IMR-90 (cell line): Measurements from ENCODE around the gene RRP1. TPM values are rescaled to one million over a fixed set of nuclear protein-coding genes. Genes with fewer than 3 reads are reported as not detected.

ENCODE experiments used
- ATAC-seq: fragments of 200-7000 bp; cut with Tn5 transposase; 2 replicates; pipeline ENCODE4 v1.9.1; 2020; ENCODE audit warnings: low read depth, mild to moderate bottlenecking, moderate library complexity
- BruUV-seq: library from RNA; stranded (reverse); fragments of 400-500 nt; replicated peaks from 2 replicates; lab custom pipeline; 2021; lab: Mats Ljungman, UMichigan
- CTCF ChIA-PET: fragments of 300-600 bp; formaldehyde crosslinking; extraction: SDS; loops from one replicate; lab custom pipeline; 2021; ENCODE audit warnings: antibody characterized with exemption; lab: Yijun Ruan, JAX
- POLR2A ChIA-PET: fragments of 300-600 bp; sonication (Branson Sonifier 250); formaldehyde crosslinking; loops from one replicate; lab custom pipeline; 2022; ENCODE audit warnings: antibody characterized with exemption; ENCODE audit not compliant: unreplicated experiment; lab: Charles Lee
- DNase-seq: peaks from one replicate; pipeline ENCODE4 v3.0.0; 2013
- H2AFZ ChIP-seq: replicated peaks from 2 replicates; pipeline ENCODE3; 2013; ENCODE audit warnings: low read length, mild to moderate bottlenecking; ENCODE audit not compliant: poor library complexity
- H2AK5ac ChIP-seq: 2 replicates; pipeline ENCODE4 v1.6.1; 2013; ENCODE audit warnings: low read depth, low read length, inconsistent platforms
- H2AK9ac ChIP-seq: replicated peaks from 2 replicates; pipeline ENCODE3; 2013; ENCODE audit warnings: mild to moderate bottlenecking, low read depth, low read length, moderate library complexity; ENCODE audit not compliant: poor library complexity
- H2BK120ac ChIP-seq: 2 replicates; pipeline ENCODE4 v1.6.1; 2013; ENCODE audit warnings: low read depth, low read length, inconsistent platforms
- H2BK15ac ChIP-seq: 3 replicates; pipeline ENCODE4 v1.6.1; 2013; ENCODE audit warnings: low read depth, low read length, inconsistent platforms
- H2BK20ac ChIP-seq: 2 replicates; pipeline ENCODE4 v1.6.1; 2013; ENCODE audit warnings: low read depth, mild to moderate bottlenecking, inconsistent platforms, low read length, moderate library complexity
- H2BK5ac ChIP-seq: 2 replicates; pipeline ENCODE4 v1.6.1; 2013; ENCODE audit warnings: mild to moderate bottlenecking, low read depth, low read length, inconsistent platforms; ENCODE audit not compliant: poor library complexity, severe bottlenecking
- H3K14ac ChIP-seq: replicated peaks from 2 replicates; pipeline ENCODE4 v1.6.1; 2013; ENCODE audit warnings: low read depth, low read length, inconsistent platforms
- H3K18ac ChIP-seq: 2 replicates; pipeline ENCODE4 v1.6.1; 2013; ENCODE audit warnings: low read depth, low read length, control low read depth
- H3K23ac ChIP-seq: 2 replicates; pipeline ENCODE4 v1.6.1; 2013; ENCODE audit warnings: low read depth, low read length, inconsistent platforms
- H3K27ac ChIP-seq: 2 replicates; pipeline ENCODE4 v1.5.1; 2013; ENCODE audit warnings: mild to moderate bottlenecking, control low read depth, low read length; ENCODE audit not compliant: insufficient read depth
- H3K27me3 ChIP-seq: 2 replicates; pipeline ENCODE4 v1.6.1; 2013; ENCODE audit warnings: low read length; ENCODE audit not compliant: control insufficient read depth, insufficient read depth
- H3K36me3 ChIP-seq: 2 replicates; pipeline ENCODE4 v1.6.1; 2013; ENCODE audit warnings: low read length, mixed read lengths; ENCODE audit not compliant: control insufficient read depth, insufficient read depth
- H3K4ac ChIP-seq: 2 replicates; pipeline ENCODE4 v1.6.1; 2013; ENCODE audit warnings: low read depth, low read length, inconsistent platforms
- H3K4me1 ChIP-seq: 2 replicates; pipeline ENCODE4 v1.6.1; 2013; ENCODE audit warnings: low read length, mixed read lengths; ENCODE audit not compliant: control insufficient read depth, insufficient read depth
- H3K4me2 ChIP-seq: 2 replicates; pipeline ENCODE4 v1.6.1; 2013; ENCODE audit warnings: low read depth, mild to moderate bottlenecking, control low read depth, low read length, moderate library complexity
- H3K4me3 ChIP-seq: 2 replicates; pipeline ENCODE4 v1.5.1; 2013; ENCODE audit warnings: low read depth, mild to moderate bottlenecking, control low read depth, low read length, moderate library complexity; ENCODE audit not compliant: insufficient read depth
- H3K56ac ChIP-seq: 2 replicates; pipeline ENCODE4 v1.6.1; 2013; ENCODE audit warnings: low read length, inconsistent platforms; ENCODE audit not compliant: insufficient read depth; ENCODE audit errors: extremely low read depth
- H3K79me1 ChIP-seq, 2 experiments: 2 replicates each; pipeline ENCODE4 v1.6.1; 2013; ENCODE audit warnings: low read length in 2 of 2, inconsistent platforms in 1 of 2, low read depth in 1 of 2
- H3K9ac ChIP-seq: 2 replicates; pipeline ENCODE4 v1.6.1; 2013; ENCODE audit warnings: low read depth, low read length, control low read depth
- H3K9me1 ChIP-seq: 2 replicates; pipeline ENCODE4 v1.6.1; 2013; ENCODE audit warnings: low read length, inconsistent platforms; ENCODE audit not compliant: insufficient read depth
- H3K9me3 ChIP-seq: 2 replicates; pipeline ENCODE4 v1.6.1; 2013; ENCODE audit warnings: low read length; ENCODE audit not compliant: control insufficient read depth, insufficient read depth
- H4K20me1 ChIP-seq: 2 replicates; pipeline ENCODE4 v1.6.1; 2013; ENCODE audit warnings: low read length, inconsistent platforms; ENCODE audit not compliant: insufficient read depth
- H4K5ac ChIP-seq: 2 replicates; pipeline ENCODE4 v1.6.1; 2013; ENCODE audit warnings: mild to moderate bottlenecking, low read depth, low read length, control low read depth
- H4K8ac ChIP-seq, 2 experiments: 2 replicates each; pipeline ENCODE4 v1.6.1; 2013; ENCODE audit warnings: low read depth in 2 of 2, low read length in 2 of 2, control low read depth in 1 of 2, inconsistent platforms in 1 of 2
- H4K91ac ChIP-seq: 2 replicates; pipeline ENCODE4 v1.6.1; 2013; ENCODE audit warnings: low read depth, low read length, inconsistent platforms; ENCODE audit not compliant: insufficient read depth
- BHLHE40 ChIP-seq: fragments of 150-350 bp; IDR thresholded peaks from 2 replicates; pipeline ENCODE4 v1.6.1; 2016; ENCODE audit warnings: mild to moderate bottlenecking, low read depth, low read length
- CEBPB ChIP-seq: IDR thresholded peaks from 2 replicates; pipeline ENCODE4 v1.6.1; 2012; ENCODE audit warnings: low read depth, low read length, improper control_type of control experiment
- CHD1 ChIP-seq: IDR thresholded peaks from 2 replicates; pipeline ENCODE4 v1.6.1; 2012; ENCODE audit warnings: low read depth, low read length, improper control_type of control experiment
- FOS ChIP-seq: fragments of 150-350 bp; IDR thresholded peaks from 2 replicates; pipeline ENCODE4 v1.6.1; 2016; ENCODE audit warnings: low read depth, low read length
- MAFK ChIP-seq: IDR thresholded peaks from 2 replicates; pipeline ENCODE4 v1.6.1; 2012; ENCODE audit warnings: low read depth, low read length, improper control_type of control experiment
- MAZ ChIP-seq: IDR thresholded peaks from 2 replicates; pipeline ENCODE4 v1.6.1; 2012; ENCODE audit warnings: low read depth, mild to moderate bottlenecking, low read length, improper control_type of control experiment, moderate library complexity, borderline replicate concordance
- MXI1 ChIP-seq: IDR thresholded peaks from 2 replicates; pipeline ENCODE4 v1.6.1; 2012; ENCODE audit warnings: low read depth, mild to moderate bottlenecking, low read length, moderate library complexity, borderline replicate concordance
- NFE2L2 ChIP-seq: fragments of 150-350 bp; IDR thresholded peaks from 2 replicates; pipeline ENCODE4 v1.6.1; 2016; ENCODE audit warnings: low read depth, mild to moderate bottlenecking, low read length
- POLR2A ChIP-seq: IDR thresholded peaks from 2 replicates; pipeline ENCODE4 v1.6.1; 2012; ENCODE audit warnings: mild to moderate bottlenecking, low read depth, low read length
- RAD21 ChIP-seq: IDR thresholded peaks from 2 replicates; pipeline ENCODE4 v1.6.1; 2012; ENCODE audit warnings: low read length, improper control_type of control experiment
- RCOR1 ChIP-seq: IDR thresholded peaks from 2 replicates; pipeline ENCODE4 v1.6.1; 2012; ENCODE audit warnings: mild to moderate bottlenecking, low read length, improper control_type of control experiment; ENCODE audit not compliant: insufficient replicate concordance
- RFX5 ChIP-seq: IDR thresholded peaks from 2 replicates; pipeline ENCODE4 v1.8.0; 2012; ENCODE audit warnings: low read depth, mild to moderate bottlenecking, low read length, moderate library complexity
- SMC3 ChIP-seq: fragments of 150-350 bp; IDR thresholded peaks from 2 replicates; pipeline ENCODE4 v1.6.1; 2016; ENCODE audit warnings: low read depth, mild to moderate bottlenecking, antibody characterized with exemption, low read length, moderate library complexity
- WGBS, 2 experiments: methylation state at CpG; one replicate each; pipeline versions ENCODE4 v1.1.5 to v1.1.7; 2013; ENCODE audit warnings: missing lambda C conversion rate in 2 of 2; ENCODE audit not compliant: insufficient read length in 1 of 2; ENCODE audit errors: extremely low coverage in 2 of 2; 5-methylcytosine and 5-hydroxymethylcytosine counted together
- dilution Hi-C: fragments of 300-500 bp; cut with HindIII; formaldehyde crosslinking; loops from one replicate; pipeline ENCODE4 v1.14.3; 2018; ENCODE audit warnings: low sequenced_read_pairs; ENCODE audit not compliant: unreplicated experiment
- in situ Hi-C: fragments of 300-500 bp; cut with MboI; formaldehyde crosslinking; loops from 3 replicates; pipeline ENCODE4 v1.14.3; 2019; ENCODE audit warnings: low sequenced_read_pairs, inconsistent platforms, mixed read lengths
- intact Hi-C: fragments of 100-400 bp; cut with micrococcal nuclease; formaldehyde crosslinking; loops from 2 replicates; pipeline ENCODE4 v1.10.0; 2022
- polyA plus RNA-seq, 3 experiments: library from polyadenylated mRNA; depleted of rRNA; stranded (reverse); fragments of >200 nt; gene quantifications; 2 replicates each; pipeline ENCODE4 v1.2.3, GENCODE V29; 2012; ENCODE audit warnings: low replicate concordance in 1 of 3
- total RNA-seq: library from RNA; depleted of rRNA; stranded (reverse); fragments of >200 nt; gene quantifications from 2 replicates; pipeline ENCODE4 v1.2.3, GENCODE V29; 2012
- TF ChIP-seq, protein P1 (sequence below): conservative IDR thresholded peaks from 2 replicates; pipeline ENCODE4 v1.5.1; 2012; ENCODE audit warnings: mild to moderate bottlenecking, low read depth, low read length, improper control_type of control experiment
- TF ChIP-seq, protein P2 (sequence below): fragments of 150-350 bp; IDR thresholded peaks from 2 replicates; pipeline ENCODE4 v1.6.1; 2016; ENCODE audit warnings: low read depth, mild to moderate bottlenecking, low read length, moderate library complexity, borderline replicate concordance
- TF ChIP-seq, protein P3 (sequence below): fragments of 150-350 bp; IDR thresholded peaks from 2 replicates; pipeline ENCODE4 v1.6.1; 2017; ENCODE audit warnings: mild to moderate bottlenecking, antibody characterized with exemption, low read length, low read depth

The RRP1 gene
- total and polyA plus RNA-seq, 2 of the 4 experiments (the other 2 are of a cell fraction), result 20.2 to 23.3 TPM

DNA sequence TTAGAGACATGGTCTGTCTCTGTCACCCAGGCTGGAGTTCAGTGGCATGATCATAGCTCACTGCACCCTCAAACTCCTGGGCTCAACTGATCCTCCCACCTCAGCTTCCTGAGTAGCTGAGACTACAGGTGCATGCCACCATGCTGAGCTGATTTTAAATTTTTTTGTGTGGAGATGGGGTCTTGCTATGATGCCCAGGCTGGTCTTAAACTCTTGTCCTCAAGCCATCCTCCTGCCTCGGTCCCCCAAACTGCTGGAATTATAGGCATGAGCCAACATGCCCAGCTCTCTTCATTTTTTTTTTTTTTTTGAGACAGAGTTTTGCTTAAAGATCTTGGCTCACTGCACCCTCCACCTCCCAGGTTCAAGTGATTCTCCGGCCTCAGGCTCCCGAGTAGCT lies 50.9 kb downstream of the RRP1 start:
- intact Hi-C loops, result no loop called here

More for the DNA sequence above, 50.9 kb downstream of the RRP1 start:
- Histone ChIP-seq H4K5ac (no peak overlapping the region), H3K56ac (no peak overlapping the region), H3K4ac (no peak overlapping the region), H3K9ac (no peak overlapping the region), H2BK5ac (no peak overlapping the region), H3K14ac (no peak overlapping the region), H4K91ac (no peak overlapping the region), H3K4me3 (no peak overlapping the region), H3K4me2 (no peak overlapping the region), H3K27ac (no peak overlapping the region), H4K8ac (no peak overlapping the region), H3K36me3 (no peaks in the 10 kb centered on the region), H3K23ac (no peak overlapping the region), H3K4me1 (no peaks in the 10 kb centered on the region), H2BK15ac (no peak overlapping the region), H2BK120ac (no peak overlapping the region), H4K20me1 (no peaks in the 10 kb centered on the region), H3K27me3 (peaks cover 16% of the 10 kb centered on the region), H3K79me1 (no peaks in the 10 kb centered on the region), H2AK9ac (no peak overlapping the region), H2BK20ac (no peak overlapping the region), H2AFZ (no peak overlapping the region), H2AK5ac (no peak overlapping the region), H3K9me1 (no peaks in the 10 kb centered on the region), H3K9me3 (no peaks in the 10 kb centered on the region), H3K18ac (no peak overlapping the region)
- TF ChIP-seq RAD21, result no peak
- no peak for TF ChIP-seq SMC3
- TF ChIP-seq, protein P1, sequence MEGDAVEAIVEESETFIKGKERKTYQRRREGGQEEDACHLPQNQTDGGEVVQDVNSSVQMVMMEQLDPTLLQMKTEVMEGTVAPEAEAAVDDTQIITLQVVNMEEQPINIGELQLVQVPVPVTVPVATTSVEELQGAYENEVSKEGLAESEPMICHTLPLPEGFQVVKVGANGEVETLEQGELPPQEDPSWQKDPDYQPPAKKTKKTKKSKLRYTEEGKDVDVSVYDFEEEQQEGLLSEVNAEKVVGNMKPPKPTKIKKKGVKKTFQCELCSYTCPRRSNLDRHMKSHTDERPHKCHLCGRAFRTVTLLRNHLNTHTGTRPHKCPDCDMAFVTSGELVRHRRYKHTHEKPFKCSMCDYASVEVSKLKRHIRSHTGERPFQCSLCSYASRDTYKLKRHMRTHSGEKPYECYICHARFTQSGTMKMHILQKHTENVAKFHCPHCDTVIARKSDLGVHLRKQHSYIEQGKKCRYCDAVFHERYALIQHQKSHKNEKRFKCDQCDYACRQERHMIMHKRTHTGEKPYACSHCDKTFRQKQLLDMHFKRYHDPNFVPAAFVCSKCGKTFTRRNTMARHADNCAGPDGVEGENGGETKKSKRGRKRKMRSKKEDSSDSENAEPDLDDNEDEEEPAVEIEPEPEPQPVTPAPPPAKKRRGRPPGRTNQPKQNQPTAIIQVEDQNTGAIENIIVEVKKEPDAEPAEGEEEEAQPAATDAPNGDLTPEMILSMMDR, result no peak
- TF ChIP-seq, protein P2, sequence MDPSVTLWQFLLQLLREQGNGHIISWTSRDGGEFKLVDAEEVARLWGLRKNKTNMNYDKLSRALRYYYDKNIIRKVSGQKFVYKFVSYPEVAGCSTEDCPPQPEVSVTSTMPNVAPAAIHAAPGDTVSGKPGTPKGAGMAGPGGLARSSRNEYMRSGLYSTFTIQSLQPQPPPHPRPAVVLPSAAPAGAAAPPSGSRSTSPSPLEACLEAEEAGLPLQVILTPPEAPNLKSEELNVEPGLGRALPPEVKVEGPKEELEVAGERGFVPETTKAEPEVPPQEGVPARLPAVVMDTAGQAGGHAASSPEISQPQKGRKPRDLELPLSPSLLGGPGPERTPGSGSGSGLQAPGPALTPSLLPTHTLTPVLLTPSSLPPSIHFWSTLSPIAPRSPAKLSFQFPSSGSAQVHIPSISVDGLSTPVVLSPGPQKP, result no peak
- no peak for TF ChIP-seq MAZ
- no peak for TF ChIP-seq RFX5
- no peak for TF ChIP-seq CEBPB
- TF ChIP-seq NFE2L2, result no peak
- no peak for TF ChIP-seq FOS
- no peak for TF ChIP-seq MAFK
- TF ChIP-seq RCOR1, result no peak
- no peak for TF ChIP-seq MXI1
- no peak for TF ChIP-seq CHD1
- TF ChIP-seq BHLHE40, result no peak
- TF ChIP-seq POLR2A, result no peak
- TF ChIP-seq, protein P3, sequence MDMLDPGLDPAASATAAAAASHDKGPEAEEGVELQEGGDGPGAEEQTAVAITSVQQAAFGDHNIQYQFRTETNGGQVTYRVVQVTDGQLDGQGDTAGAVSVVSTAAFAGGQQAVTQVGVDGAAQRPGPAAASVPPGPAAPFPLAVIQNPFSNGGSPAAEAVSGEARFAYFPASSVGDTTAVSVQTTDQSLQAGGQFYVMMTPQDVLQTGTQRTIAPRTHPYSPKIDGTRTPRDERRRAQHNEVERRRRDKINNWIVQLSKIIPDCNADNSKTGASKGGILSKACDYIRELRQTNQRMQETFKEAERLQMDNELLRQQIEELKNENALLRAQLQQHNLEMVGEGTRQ, result no peak
- WGBS, 2 experiments, result no CpG with 5 or more reads among the region's 3 CpGs
- no TSS peak for BruUV-seq
- ATAC-seq, result no peak
- dilution Hi-C loops, result no loop called here
- in situ Hi-C loops, result no loop called here
- ChIA-PET POLR2A (no interaction called here), CTCF (interaction anchor here (0.7 kb wide), 1 partner anchor 106 kb away, joined by 3 read pairs; no protein-coding TSS in a partner anchor)
- DNase-seq, result no peak
